ENCODE data around the gene SAP30. TPM values are rescaled to one million over a fixed set of nuclear protein-coding genes. Genes with fewer than 3 reads are reported as not detected.

The SAP30 gene
- total and polyA plus RNA-seq, 12 donors = 4.4 to 39.1 (median 12.6) TPM

DNA sequence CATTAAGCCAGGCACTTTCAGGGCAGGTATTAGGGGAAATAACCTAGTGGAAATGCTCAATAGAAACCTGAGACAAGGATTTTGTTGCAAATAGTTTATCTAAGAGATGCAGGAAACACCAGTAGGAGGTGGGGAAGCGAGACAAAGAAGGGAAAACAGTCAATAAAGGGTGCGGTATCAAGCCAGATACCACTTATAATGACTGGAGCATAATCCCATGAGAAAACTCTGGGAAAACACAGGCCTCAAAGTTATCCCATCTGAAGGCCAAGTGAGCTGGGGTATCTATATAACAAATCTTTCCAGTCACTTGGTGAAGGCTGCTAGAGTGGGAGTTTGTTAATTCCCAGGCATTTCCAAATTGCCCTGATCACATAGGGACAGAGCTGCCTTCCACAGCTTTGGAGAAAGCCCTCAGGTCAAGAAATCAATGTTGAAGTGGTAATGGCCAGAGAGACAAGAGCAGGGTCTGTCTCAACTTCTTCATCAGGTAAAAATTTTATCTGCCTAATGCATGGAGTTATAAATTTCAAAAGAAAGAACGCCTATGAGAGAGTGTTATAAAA is 26.8 kb upstream of the SAP30 start:
- no peak overlapping the region for H3K4me3 ChIP-seq
- H3K27ac ChIP-seq = no peak overlapping the region
- TF ChIP-seq, protein P1, sequence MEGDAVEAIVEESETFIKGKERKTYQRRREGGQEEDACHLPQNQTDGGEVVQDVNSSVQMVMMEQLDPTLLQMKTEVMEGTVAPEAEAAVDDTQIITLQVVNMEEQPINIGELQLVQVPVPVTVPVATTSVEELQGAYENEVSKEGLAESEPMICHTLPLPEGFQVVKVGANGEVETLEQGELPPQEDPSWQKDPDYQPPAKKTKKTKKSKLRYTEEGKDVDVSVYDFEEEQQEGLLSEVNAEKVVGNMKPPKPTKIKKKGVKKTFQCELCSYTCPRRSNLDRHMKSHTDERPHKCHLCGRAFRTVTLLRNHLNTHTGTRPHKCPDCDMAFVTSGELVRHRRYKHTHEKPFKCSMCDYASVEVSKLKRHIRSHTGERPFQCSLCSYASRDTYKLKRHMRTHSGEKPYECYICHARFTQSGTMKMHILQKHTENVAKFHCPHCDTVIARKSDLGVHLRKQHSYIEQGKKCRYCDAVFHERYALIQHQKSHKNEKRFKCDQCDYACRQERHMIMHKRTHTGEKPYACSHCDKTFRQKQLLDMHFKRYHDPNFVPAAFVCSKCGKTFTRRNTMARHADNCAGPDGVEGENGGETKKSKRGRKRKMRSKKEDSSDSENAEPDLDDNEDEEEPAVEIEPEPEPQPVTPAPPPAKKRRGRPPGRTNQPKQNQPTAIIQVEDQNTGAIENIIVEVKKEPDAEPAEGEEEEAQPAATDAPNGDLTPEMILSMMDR (IDR thresholded peaks at IDR 0.05) = no peak
- TF ChIP-seq POLR2A (IDR thresholded peaks at IDR 0.05) = no peak
- intact Hi-C loops (cut with DNase I) = no loop called here
- 84 to 93% (median 90%) methylated on average over 3 of the region's 3 CpGs for WGBS, 4 donors
- H3K36me3 ChIP-seq (replicated peaks in 1 of 2) = no peaks in the 10 kb centered on the region
- H3K27me3 ChIP-seq = no peaks in the 10 kb centered on the region
- no peak for DNase-seq
- H3K4me1 ChIP-seq (replicated peaks in 1 of 2) = no peaks in the 10 kb centered on the region
- no peaks in the 10 kb centered on the region for H3K9me3 ChIP-seq (replicated peaks in 1 of 3)

DNA sequence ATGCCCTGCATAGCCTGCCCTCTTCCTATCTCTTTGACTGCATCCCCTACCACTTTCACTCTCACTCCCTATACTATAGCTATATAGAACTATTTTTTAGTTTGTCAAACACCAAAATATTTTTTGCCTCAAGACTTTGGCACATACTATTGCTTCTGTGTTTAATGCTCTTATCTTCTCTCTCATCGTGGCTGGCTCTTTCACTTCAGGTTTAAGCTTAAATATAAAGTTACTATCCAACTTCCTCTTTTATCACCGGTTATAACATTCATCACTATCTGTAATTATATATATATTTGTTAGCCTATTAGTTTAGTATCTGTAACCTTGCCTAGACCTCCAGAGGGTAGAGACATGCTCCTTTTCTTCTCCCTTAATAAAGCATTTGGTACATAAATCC is 25.1 kb upstream of the SAP30 start:
- no peak for TF ChIP-seq POLR2A (IDR thresholded peaks at IDR 0.05)
- TF ChIP-seq, protein P1 (IDR thresholded peaks at IDR 0.05) = no peak
- Histone ChIP-seq H3K4me1 (replicated peaks in 1 of 2) (no peaks in the 10 kb centered on the region), H3K9me3 (replicated peaks in 1 of 3) (no peaks in the 10 kb centered on the region), H3K36me3 (replicated peaks in 1 of 2) (no peaks in the 10 kb centered on the region), H3K4me3 (no peak overlapping the region), H3K27ac (no peak overlapping the region), H3K27me3 (no peaks in the 10 kb centered on the region)
- intact Hi-C loops (cut with DNase I) = no loop called here
- no peak for DNase-seq
- WGBS, 4 donors = 65 to 73% (median 68%) methylated on average over 2 of the region's 2 CpGs

DNA sequence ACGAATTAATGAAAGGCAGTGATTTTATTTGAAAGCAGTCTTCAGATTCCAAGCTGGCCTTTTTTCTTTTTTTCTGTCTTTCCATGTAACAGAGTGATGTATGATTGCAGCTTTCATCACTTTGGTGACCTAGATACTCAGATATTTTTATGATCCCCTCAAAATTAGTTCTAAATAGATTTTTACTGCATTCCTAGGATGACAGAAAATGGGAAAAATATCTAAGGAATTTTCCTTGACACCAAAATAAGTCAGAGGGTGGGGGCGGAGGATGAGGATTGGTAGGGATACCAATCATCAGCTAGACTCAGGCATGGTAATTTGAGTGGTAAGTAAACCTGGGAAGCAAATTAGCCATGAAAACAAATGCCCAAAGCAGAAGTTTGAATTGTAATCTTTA is 24.7 kb upstream of the SAP30 start:
- intact Hi-C loops (cut with DNase I) = no loop called here
- no peaks in the 10 kb centered on the region for H3K4me1 ChIP-seq (replicated peaks in 1 of 2)
- TF ChIP-seq, protein P1 (IDR thresholded peaks at IDR 0.05) = no peak
- no peak for TF ChIP-seq POLR2A (IDR thresholded peaks at IDR 0.05)
- 44 to 83% (median 80%) methylated on average over 2 of the region's 2 CpGs for WGBS, 4 donors
- H3K36me3 ChIP-seq (replicated peaks in 1 of 2) = no peaks in the 10 kb centered on the region
- H3K4me3 ChIP-seq = no peak overlapping the region
- DNase-seq = no peak
- no peak overlapping the region for H3K27ac ChIP-seq
- H3K9me3 ChIP-seq (replicated peaks in 1 of 3) = no peaks in the 10 kb centered on the region
- H3K27me3 ChIP-seq = no peaks in the 10 kb centered on the region

DNA sequence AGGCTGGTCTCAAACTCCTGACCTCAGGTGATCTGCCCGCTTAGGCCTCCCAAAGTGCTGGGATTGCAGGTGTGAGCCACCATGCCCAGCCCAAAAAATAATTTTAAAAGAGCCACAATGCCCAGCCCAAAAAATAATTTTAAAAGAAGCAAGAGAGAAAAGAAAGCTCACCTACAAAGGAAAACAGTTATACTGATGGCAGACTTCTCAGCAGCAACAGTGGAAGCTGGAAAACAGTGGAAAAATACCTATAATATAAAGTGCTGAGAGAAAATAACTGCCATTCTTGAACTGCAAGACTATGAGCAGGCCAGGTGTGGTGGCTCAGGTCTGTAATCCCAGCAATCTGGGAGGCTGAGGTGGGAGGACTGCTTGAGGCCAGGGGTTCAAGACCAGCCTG is 23.3 kb upstream of the SAP30 start:
- DNase-seq = no peak
- Histone ChIP-seq H3K27me3 (no peaks in the 10 kb centered on the region), H3K4me1 (replicated peaks in 1 of 2) (no peaks in the 10 kb centered on the region), H3K9me3 (replicated peaks in 1 of 3) (no peaks in the 10 kb centered on the region), H3K27ac (no peak overlapping the region), H3K4me3 (no peak overlapping the region), H3K36me3 (replicated peaks in 1 of 2) (no peaks in the 10 kb centered on the region)
- WGBS, 4 donors = 95 to 100% (median 98%) methylated on average over 1 of the region's 1 CpG
- intact Hi-C loops (cut with DNase I) = no loop called here
- TF ChIP-seq POLR2A (IDR thresholded peaks at IDR 0.05) = no peak
- TF ChIP-seq, protein P1 (IDR thresholded peaks at IDR 0.05) = no peak
